Breast epithelium (tissue), 3 donors: ENCODE measurements around the gene LRRC26.

ENCODE experiments used
- CTCF ChIP-seq, 3 donors: fragments of 450-650 bp; IDR thresholded peaks; one replicate each; pipeline ENCODE4 v1.5.1; 2016 to 2017; ENCODE audit warnings: antibody characterized with exemption in 3 of 3, mild to moderate bottlenecking in 3 of 3, moderate library complexity in 3 of 3
- POLR2A ChIP-seq: fragments of 450-650 bp; IDR thresholded peaks from one replicate; pipeline ENCODE4 v1.6.1; 2016; ENCODE audit warnings: antibody characterized with exemption, mild to moderate bottlenecking, moderate library complexity
- POLR2AphosphoS5 ChIP-seq, 3 donors: sonication (generic); formaldehyde crosslinking; IDR thresholded peaks; one replicate each; pipeline ENCODE4 v1.6.1; 2017; ENCODE audit warnings: antibody characterized with exemption in 3 of 3

- TF ChIP-seq CTCF (IDR thresholded peaks at IDR 0.05) = no peak
- no peak for TF ChIP-seq POLR2A
- TF ChIP-seq POLR2AphosphoS5 (IDR thresholded peaks at IDR 0.05) = no peak
Measured at GRCh38 chr9:137187386-137187785, 17.5 kb upstream of the LRRC26 start.
